Skeletal muscle cell (primary cell): ENCODE data around the gene BRAT1.

Source experiments
- DNase-seq: peaks from one replicate; pipeline ENCODE4 v3.0.0-alpha.2; 2010; ENCODE audit warnings: low read depth
- H3K4me3 ChIP-seq: 2 replicates; pipeline ENCODE4 v1.5.1; 2011; ENCODE audit warnings: low read depth, mild to moderate bottlenecking, control low read depth, low read length, moderate library complexity

BRAT1 gene

GRCh38 chr7:2586326-2587020 lies 31.1 kb upstream of the BRAT1 start:
- no peak overlapping the region for H3K4me3 ChIP-seq
- no peak for DNase-seq

GRCh38 chr7:2585446-2585845 lies 30.1 kb upstream of the BRAT1 start:
- DNase-seq: no peak

GRCh38 chr7:2583798-2584580 lies 28.7 kb upstream of the BRAT1 start:
- no peak overlapping the region for H3K4me3 ChIP-seq
- DNase-seq: no peak

More at GRCh38 chr7:2585446-2585845, 30.1 kb upstream of the BRAT1 start:
- H3K4me3 ChIP-seq: no peak overlapping the region

- no peak overlapping the region for H3K4me3 ChIP-seq
- DNase-seq: no peak
Measured at GRCh38 chr7:2582006-2582735, 26.8 kb upstream of the BRAT1 start.

GRCh38 chr7:2580636-2581035 lies 25.3 kb upstream of the BRAT1 start:
- no peak overlapping the region for H3K4me3 ChIP-seq

GRCh38 chr7:2577914-2578680 lies 22.8 kb upstream of the BRAT1 start:
- no peak for DNase-seq
- H3K4me3 ChIP-seq: no peak overlapping the region

More at GRCh38 chr7:2580636-2581035, 25.3 kb upstream of the BRAT1 start:
- no peak for DNase-seq

GRCh38 chr7:2576742-2577491 lies 21.6 kb upstream of the BRAT1 start:
- no peak for DNase-seq
- no peak overlapping the region for H3K4me3 ChIP-seq

GRCh38 chr7:2575733-2576340 lies 20.5 kb upstream of the BRAT1 start:
- no peak for DNase-seq

GRCh38 chr7:2575046-2575732 lies 19.9 kb upstream of the BRAT1 start:
- no peak overlapping the region for H3K4me3 ChIP-seq
- no peak for DNase-seq

More at GRCh38 chr7:2575733-2576340, 20.5 kb upstream of the BRAT1 start:
- H3K4me3 ChIP-seq: no peak overlapping the region

GRCh38 chr7:2573761-2574160 lies 18.4 kb upstream of the BRAT1 start:
- no peak overlapping the region for H3K4me3 ChIP-seq
- no peak for DNase-seq

GRCh38 chr7:2572101-2572842 lies 16.9 kb upstream of the BRAT1 start:
- DNase-seq: no peak
- H3K4me3 ChIP-seq: no peak overlapping the region

GRCh38 chr7:2571409-2571808 lies 16.1 kb upstream of the BRAT1 start:
- DNase-seq: no peak

GRCh38 chr7:2570021-2570420 lies 14.7 kb upstream of the BRAT1 start:
- no peak overlapping the region for H3K4me3 ChIP-seq
- DNase-seq: no peak

More at GRCh38 chr7:2571409-2571808, 16.1 kb upstream of the BRAT1 start:
- H3K4me3 ChIP-seq: no peak overlapping the region

- DNase-seq: no peak
- no peak overlapping the region for H3K4me3 ChIP-seq
Measured at GRCh38 chr7:2569421-2569820, 14.1 kb upstream of the BRAT1 start.

- H3K4me3 ChIP-seq: no peak overlapping the region
- DNase-seq: no peak
Measured at GRCh38 chr7:2568521-2569223, 13.3 kb upstream of the BRAT1 start.

- no peak overlapping the region for H3K4me3 ChIP-seq
Measured at GRCh38 chr7:2567679-2568278, 12.5 kb upstream of the BRAT1 start.

More at GRCh38 chr7:2567679-2568278, 12.5 kb upstream of the BRAT1 start:
- no peak for DNase-seq
